ENCODE results near the gene MAL. TPM values are rescaled to one million over a fixed set of nuclear protein-coding genes. Genes with fewer than 3 reads are reported as not detected.

Gene MAL
- total RNA-seq, 1 experiment from 2014 or later = 0.22 TPM

- Mint-ChIP-seq H3K27ac (no peak overlapping the region), H3K4me1 (peaks cover 5% of the 10 kb centered on the region), H3K9me3 (no peaks in the 10 kb centered on the region), H3K27me3 (ENCODE audit: low read depth) (peaks cover 4% of the 10 kb centered on the region), H3K36me3 (no peaks in the 10 kb centered on the region), H3K4me3 (no peak overlapping the region)
- ATAC-seq = no peak
- TF ChIP-seq ZMAT4 (CRISPR knock-in tag; IDR thresholded peaks at IDR 0.05) = no peak
- TF ChIP-seq ETV6 (CRISPR knock-in tag; IDR thresholded peaks at IDR 0.05) = no peak
- TF ChIP-seq RELA (CRISPR knock-in tag; IDR thresholded peaks at IDR 0.05; ENCODE audit: borderline replicate concordance) = no peak
- TF ChIP-seq TP53 (CRISPR knock-in tag; IDR thresholded peaks at IDR 0.05) = no peak
- no peak for TF ChIP-seq AFF4 (CRISPR knock-in tag; IDR thresholded peaks at IDR 0.05; ENCODE audit: borderline replicate concordance)
- no peak for TF ChIP-seq ZNF232 (CRISPR knock-in tag; IDR thresholded peaks at IDR 0.05)
- TF ChIP-seq SMAD3 (CRISPR knock-in tag; IDR thresholded peaks at IDR 0.05; ENCODE audit: borderline replicate concordance) = no peak
- TF ChIP-seq ZNF263 (CRISPR knock-in tag; IDR thresholded peaks at IDR 0.05; ENCODE audit: low read depth) = no peak
- TF ChIP-seq IRF2 (CRISPR knock-in tag; IDR thresholded peaks at IDR 0.05; ENCODE audit: borderline replicate concordance, low read depth) = no peak
- no peak for TF ChIP-seq GTF2I (CRISPR knock-in tag; conservative IDR thresholded peaks at IDR 0.05)
- no peak for TF ChIP-seq ZNF317 (CRISPR knock-in tag; IDR thresholded peaks at IDR 0.05; ENCODE audit: borderline replicate concordance, low read depth)
- TF ChIP-seq ZNF121 (CRISPR knock-in tag; IDR thresholded peaks at IDR 0.05) = no peak
- no peak for TF ChIP-seq E2F5 (CRISPR knock-in tag; IDR thresholded peaks at IDR 0.05)
- no peak for TF ChIP-seq ZNF281 (CRISPR knock-in tag; IDR thresholded peaks at IDR 0.05)
- TF ChIP-seq GRHL2 (CRISPR knock-in tag; IDR thresholded peaks at IDR 0.05; ENCODE audit: insufficient replicate concordance, severe bottlenecking) = no peak
- POLR2A ChIA-PET = no interaction called here
- no peak for DNase-seq (ENCODE audit: low spot score)
- CTCF ChIA-PET = interaction anchor here (3.3 to 4.5 kb wide), 4 partner anchors 15 to 98 kb away, joined by 19 to 156 read pairs (median 29); partner anchors contain the start of gene MAL
Measured at GRCh38 chr2:95055262-95055661, 29.8 kb downstream of the MAL start.

- TF ChIP-seq ZBTB21 (CRISPR knock-in tag; IDR thresholded peaks at IDR 0.05; ENCODE audit: borderline replicate concordance) (no peak), ZNF317 (CRISPR knock-in tag; IDR thresholded peaks at IDR 0.05; ENCODE audit: borderline replicate concordance, low read depth) (no peak), CBFB (CRISPR knock-in tag; IDR thresholded peaks at IDR 0.05; ENCODE audit: low read depth) (no peak), ZNF425 (CRISPR knock-in tag; conservative IDR thresholded peaks at IDR 0.05) (no peak), CTCF (IDR thresholded peaks at IDR 0.05) (no peak)
- CTCF ChIA-PET = interaction anchor here (0.7 to 3.0 kb wide), 4 partner anchors 21 to 70 kb away, joined by 3 to 12 read pairs (median 4); no protein-coding TSS in a partner anchor
- no peak overlapping the region for H3K4me3 Mint-ChIP-seq
- DNase-seq (ENCODE audit: low spot score) (no peak), ATAC-seq (no peak)
- peaks cover under 1% of the 10 kb centered on the region; the same call in 1 of the 2 replicates for H3K27me3 Mint-ChIP-seq (ENCODE audit: low read depth)
- no peak overlapping the region for H3K27ac Mint-ChIP-seq
- no peaks in the 10 kb centered on the region for H3K9me3 Mint-ChIP-seq
- peaks cover 5% of the 10 kb centered on the region for H3K4me1 Mint-ChIP-seq
- POLR2A ChIA-PET = no interaction called here
- H3K36me3 Mint-ChIP-seq = no peaks in the 10 kb centered on the region
Measured at GRCh38 chr2:95056044-95056443, 30.5 kb downstream of the MAL start.
